HFFc6 (cell line): ENCODE data around the gene FTH1. TPM values are rescaled to one million over a fixed set of nuclear protein-coding genes. Genes with fewer than 3 reads are reported as not detected.
"Not testable (repeated sequence)": the region's sequence is repeated elsewhere in the genome, so short reads cannot be mapped to it uniquely, and the experiment has no call there.

Experiments
- DNase-seq: peaks from one replicate; pipeline ENCODE4 v3.0.0-alpha.2; 2018
- H3K27ac Mint-ChIP-seq: 2 replicates; pipeline ENCODE4 v1.8.0; 2020; ENCODE audit warnings: mild to moderate bottlenecking, mixed read lengths
- H3K27me3 Mint-ChIP-seq: 2 replicates; pipeline ENCODE4 v1.8.0; 2021; ENCODE audit warnings: mild to moderate bottlenecking, moderate library complexity, mixed read lengths; ENCODE audit not compliant: insufficient read depth
- H3K36me3 Mint-ChIP-seq: 2 replicates; pipeline ENCODE4 v1.8.0; 2021; ENCODE audit warnings: low read depth, mixed read lengths
- H3K4me1 Mint-ChIP-seq: 2 replicates; pipeline ENCODE4 v1.8.0; 2020; ENCODE audit warnings: low read depth, mixed read lengths
- H3K4me3 Mint-ChIP-seq: 2 replicates; pipeline ENCODE4 v1.8.0; 2020; ENCODE audit warnings: mild to moderate bottlenecking, moderate library complexity, mixed read lengths
- H3K9me3 Mint-ChIP-seq: 2 replicates; pipeline ENCODE4 v1.8.0; 2020; ENCODE audit warnings: mild to moderate bottlenecking, mixed read lengths
- total RNA-seq, 6 experiments: library from RNA; stranded (reverse); fragmentation: NEBNext Ultra II Directional; extraction: Animal tissue kit (Norgen Biotek cat#: 25700); gene quantifications; 2 replicates in 1 of 6; 3 replicates in 5 of 6; pipeline ENCODE4 v1.2.3, GENCODE V29; 2021
- TF ChIP-seq, protein P1 (sequence below): fragments of 200-600 bp; sonication (generic); IDR thresholded peaks from 2 replicates; pipeline ENCODE4 v1.5.0; 2021; ENCODE audit warnings: antibody characterized with exemption, mild to moderate bottlenecking

Gene FTH1
- total RNA-seq, 6 experiments from 2014 or later: 2,192 to 2,832 (median 2,637) TPM

DNA sequence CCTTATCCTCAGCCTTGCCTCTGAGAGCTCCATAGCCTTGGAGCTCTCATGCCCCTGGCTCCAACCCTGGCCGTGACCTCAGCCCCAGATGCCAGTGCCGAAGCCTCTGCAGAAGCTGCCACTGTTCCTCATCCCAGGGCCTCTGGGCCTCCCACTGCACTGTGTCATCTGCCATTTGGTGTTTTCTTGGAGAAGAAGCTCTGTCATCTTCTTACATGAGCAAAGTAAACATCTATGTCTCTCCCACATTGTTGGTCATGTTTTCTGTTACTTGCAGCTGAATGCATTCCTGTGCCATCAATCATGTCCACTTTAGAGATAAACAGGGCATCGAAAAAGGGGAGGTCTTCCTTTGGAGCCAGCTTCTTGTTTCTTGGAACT lies 45.0 kb upstream of the FTH1 start:
- Mint-ChIP-seq H3K27me3 (no peaks in the 10 kb centered on the region; the same call in 1 of the 2 replicates), H3K4me3 (no peak overlapping the region; the same call in 1 of the 2 replicates)

DNA sequence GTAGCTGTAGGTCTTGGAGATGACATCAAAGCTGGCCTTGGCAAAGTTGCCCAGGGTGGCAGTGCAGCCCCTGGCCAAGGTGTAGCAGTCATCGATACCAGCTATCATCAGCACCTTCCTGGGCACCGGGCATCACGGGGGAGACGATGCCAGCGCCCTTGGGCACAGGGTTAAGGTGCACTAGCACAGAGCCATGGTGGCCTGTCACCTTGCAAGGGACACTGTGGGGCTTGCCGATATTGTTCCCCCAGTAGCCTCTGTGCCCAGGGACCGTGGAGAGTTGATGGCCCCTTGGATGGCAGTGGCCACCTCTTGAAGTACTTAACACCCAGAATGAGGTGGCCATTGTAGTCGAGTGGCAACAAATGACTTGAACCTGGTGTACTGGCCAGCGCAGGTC lies 44.4 kb upstream of the FTH1 start:
- Mint-ChIP-seq H3K9me3 (no peaks in the 10 kb centered on the region), H3K27ac (no peak overlapping the region)

More for the DNA sequence above, 45.0 kb upstream of the FTH1 start:
- Mint-ChIP-seq H3K4me1 (peaks cover 25% of the 10 kb centered on the region), H3K9me3 (no peaks in the 10 kb centered on the region), H3K36me3 (no peaks in the 10 kb centered on the region), H3K27ac (peak overlapping the region; percentile 71)
- TF ChIP-seq, protein P1, sequence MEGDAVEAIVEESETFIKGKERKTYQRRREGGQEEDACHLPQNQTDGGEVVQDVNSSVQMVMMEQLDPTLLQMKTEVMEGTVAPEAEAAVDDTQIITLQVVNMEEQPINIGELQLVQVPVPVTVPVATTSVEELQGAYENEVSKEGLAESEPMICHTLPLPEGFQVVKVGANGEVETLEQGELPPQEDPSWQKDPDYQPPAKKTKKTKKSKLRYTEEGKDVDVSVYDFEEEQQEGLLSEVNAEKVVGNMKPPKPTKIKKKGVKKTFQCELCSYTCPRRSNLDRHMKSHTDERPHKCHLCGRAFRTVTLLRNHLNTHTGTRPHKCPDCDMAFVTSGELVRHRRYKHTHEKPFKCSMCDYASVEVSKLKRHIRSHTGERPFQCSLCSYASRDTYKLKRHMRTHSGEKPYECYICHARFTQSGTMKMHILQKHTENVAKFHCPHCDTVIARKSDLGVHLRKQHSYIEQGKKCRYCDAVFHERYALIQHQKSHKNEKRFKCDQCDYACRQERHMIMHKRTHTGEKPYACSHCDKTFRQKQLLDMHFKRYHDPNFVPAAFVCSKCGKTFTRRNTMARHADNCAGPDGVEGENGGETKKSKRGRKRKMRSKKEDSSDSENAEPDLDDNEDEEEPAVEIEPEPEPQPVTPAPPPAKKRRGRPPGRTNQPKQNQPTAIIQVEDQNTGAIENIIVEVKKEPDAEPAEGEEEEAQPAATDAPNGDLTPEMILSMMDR: no peak
- peak; percentile 70 for DNase-seq

DNA sequence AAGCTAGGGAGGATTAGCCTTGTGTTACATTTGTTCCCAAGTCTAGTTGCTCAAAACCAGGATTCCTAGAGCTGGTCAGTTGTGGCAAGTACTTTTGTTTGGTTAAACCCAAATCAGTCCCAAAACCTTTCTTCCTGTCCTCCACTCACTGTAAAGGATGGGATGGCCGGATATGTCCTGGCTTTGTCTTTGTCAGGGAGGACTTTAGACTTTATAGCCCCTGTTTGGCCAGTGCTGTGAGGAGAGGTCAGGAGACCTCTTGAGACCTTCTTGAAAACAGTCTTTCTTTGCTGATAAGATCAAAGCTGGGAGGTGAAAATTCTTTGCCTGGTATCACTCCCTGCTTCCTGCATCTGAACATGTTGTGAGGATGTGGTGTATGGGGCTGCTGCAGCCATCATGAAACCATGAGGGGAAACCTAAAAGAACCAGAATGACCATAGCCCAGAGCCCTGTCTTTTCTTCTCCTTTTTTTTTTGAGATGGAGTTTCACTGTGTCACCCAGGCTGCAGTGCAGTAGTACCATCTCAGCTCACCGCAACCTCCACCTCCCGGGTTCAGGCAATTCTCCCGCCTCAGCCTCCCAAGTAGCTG lies 43.6 kb upstream of the FTH1 start:
- H3K27me3 Mint-ChIP-seq: no peaks in the 10 kb centered on the region; the same call in 1 of the 2 replicates
- TF ChIP-seq, protein P1: no peak
- no peak overlapping the region for H3K4me3 Mint-ChIP-seq
- H3K36me3 Mint-ChIP-seq: no peaks in the 10 kb centered on the region
- no peak for DNase-seq
- H3K4me1 Mint-ChIP-seq: peaks cover 20% of the 10 kb centered on the region
- H3K27ac Mint-ChIP-seq: no peak overlapping the region
- no peaks in the 10 kb centered on the region for H3K9me3 Mint-ChIP-seq

More for the DNA sequence above, 44.4 kb upstream of the FTH1 start:
- no peaks in the 10 kb centered on the region for H3K36me3 Mint-ChIP-seq
- H3K4me3 Mint-ChIP-seq: no peak overlapping the region
- H3K4me1 Mint-ChIP-seq: peaks cover 20% of the 10 kb centered on the region
- no peaks in the 10 kb centered on the region; the same call in 1 of the 2 replicates for H3K27me3 Mint-ChIP-seq
- TF ChIP-seq, protein P1: no peak
- no peak for DNase-seq

DNA sequence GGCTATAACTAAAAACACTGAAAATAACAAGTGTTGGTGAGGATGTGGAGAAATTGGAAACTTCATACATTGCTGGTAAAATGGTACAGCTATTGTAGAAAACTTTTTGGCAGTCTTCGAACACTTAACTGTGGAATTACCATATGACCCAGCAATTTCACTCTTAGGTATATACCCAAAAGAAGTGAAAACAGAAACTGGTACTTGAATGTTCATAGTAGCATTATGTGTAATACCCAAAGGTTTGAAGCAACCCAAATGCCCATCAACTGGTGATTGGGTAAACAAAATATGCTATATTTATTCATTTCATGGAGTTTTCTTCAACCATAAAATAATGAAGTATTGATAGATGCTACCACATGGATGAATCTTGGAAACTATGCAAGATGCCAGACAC lies 40.8 kb upstream of the FTH1 start:
- Mint-ChIP-seq H3K4me1 (peaks cover 25% of the 10 kb centered on the region), H3K27me3 (no peaks in the 10 kb centered on the region; the same call in 1 of the 2 replicates), H3K36me3 (no peaks in the 10 kb centered on the region)

DNA sequence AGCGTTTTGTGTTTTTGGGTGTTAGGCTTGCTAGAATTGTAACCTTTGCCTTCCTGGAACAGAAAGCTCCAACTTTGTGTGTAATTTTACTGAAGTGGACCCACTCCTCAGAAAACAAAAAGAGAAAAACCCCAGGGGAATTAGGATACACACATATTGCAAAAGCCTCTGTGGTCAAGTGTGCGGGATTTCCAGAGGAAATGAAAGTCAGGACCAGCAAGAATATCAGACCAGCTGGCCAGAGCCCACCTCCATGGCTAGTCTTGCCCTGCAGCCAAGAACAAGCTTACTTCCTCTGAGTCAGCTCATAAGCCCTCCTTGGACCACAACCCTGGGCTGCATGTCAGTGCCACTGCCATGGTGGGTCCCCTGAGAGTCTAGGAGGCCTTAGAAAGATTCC lies 37.0 kb upstream of the FTH1 start:
- peaks cover 13% of the 10 kb centered on the region for H3K4me1 Mint-ChIP-seq
- peaks cover 3% of the 10 kb centered on the region for H3K9me3 Mint-ChIP-seq
- H3K27me3 Mint-ChIP-seq: peaks cover 3% of the 10 kb centered on the region; the same call in 1 of the 2 replicates
- H3K4me3 Mint-ChIP-seq: no peak overlapping the region
- H3K36me3 Mint-ChIP-seq: peaks cover 3% of the 10 kb centered on the region
- no peak overlapping the region for H3K27ac Mint-ChIP-seq
- DNase-seq: no peak
- TF ChIP-seq, protein P1: no peak

More for the DNA sequence above, 40.8 kb upstream of the FTH1 start:
- no peak overlapping the region for H3K27ac Mint-ChIP-seq
- no peaks in the 10 kb centered on the region for H3K9me3 Mint-ChIP-seq
- TF ChIP-seq, protein P1: no peak
- no peak overlapping the region for H3K4me3 Mint-ChIP-seq
- DNase-seq: no peak

DNA sequence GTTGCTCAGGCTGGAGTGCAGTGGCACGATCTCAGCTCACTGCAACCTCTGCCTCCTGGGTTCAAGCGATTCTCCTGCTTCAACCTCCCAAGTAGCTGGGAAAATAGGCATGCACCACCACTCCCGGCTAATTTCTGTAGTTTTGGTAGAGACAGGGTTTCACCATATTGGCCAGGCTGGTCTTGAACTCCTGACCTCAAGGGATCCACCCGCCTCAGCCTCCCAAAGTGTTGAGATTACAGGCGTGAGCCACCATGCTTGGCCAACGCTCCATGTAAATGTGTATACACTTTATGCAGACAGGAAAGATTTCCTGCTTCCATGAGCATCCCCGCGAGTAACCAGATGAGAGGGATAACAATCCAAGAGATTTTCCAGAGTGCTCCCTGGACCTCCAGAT lies 34.8 kb upstream of the FTH1 start:
- H3K27ac Mint-ChIP-seq, H3K27me3 Mint-ChIP-seq, H3K4me3 Mint-ChIP-seq, DNase-seq: not testable (repeated sequence)
- Mint-ChIP-seq H3K9me3 (peaks cover 14% of the 10 kb centered on the region), H3K36me3 (peaks cover 15% of the 10 kb centered on the region), H3K4me1 (peaks cover 13% of the 10 kb centered on the region)
